ENCODE measurements around the gene ZDHHC14. TPM values are rescaled to one million over a fixed set of nuclear protein-coding genes. Genes with fewer than 3 reads are reported as not detected.

Gene ZDHHC14
- total and polyA plus RNA-seq, 7 donors: 2.4 to 12.6 (median 9.6) TPM

DNA sequence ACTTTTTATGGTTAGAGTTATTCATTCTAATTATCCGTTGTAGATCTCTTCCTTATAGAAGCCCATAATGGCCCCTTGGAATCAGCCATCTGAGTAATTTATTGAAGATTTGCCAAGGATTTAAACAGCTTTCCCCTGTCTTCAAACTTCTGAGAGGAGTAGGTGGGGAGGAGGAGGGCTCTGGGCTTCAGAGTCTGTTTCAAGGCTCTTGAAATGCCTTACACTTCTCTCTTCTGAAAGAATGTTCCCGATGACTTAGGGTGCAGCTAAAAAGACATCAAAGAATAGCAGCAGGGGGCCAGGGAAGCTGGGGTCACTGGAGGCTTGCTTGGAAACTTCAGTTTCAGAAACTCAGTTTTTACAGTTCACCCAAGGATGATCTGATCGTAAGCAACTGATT is 165.3 kb downstream of the ZDHHC14 start:
- no peak for DNase-seq
- H3K27me3 ChIP-seq: no peaks in the 10 kb centered on the region
- no peak for TF ChIP-seq POLR2AphosphoS5 (IDR thresholded peaks at IDR 0.05)
- TF ChIP-seq POLR2A (IDR thresholded peaks at IDR 0.05): no peak
- TF ChIP-seq, protein P1, sequence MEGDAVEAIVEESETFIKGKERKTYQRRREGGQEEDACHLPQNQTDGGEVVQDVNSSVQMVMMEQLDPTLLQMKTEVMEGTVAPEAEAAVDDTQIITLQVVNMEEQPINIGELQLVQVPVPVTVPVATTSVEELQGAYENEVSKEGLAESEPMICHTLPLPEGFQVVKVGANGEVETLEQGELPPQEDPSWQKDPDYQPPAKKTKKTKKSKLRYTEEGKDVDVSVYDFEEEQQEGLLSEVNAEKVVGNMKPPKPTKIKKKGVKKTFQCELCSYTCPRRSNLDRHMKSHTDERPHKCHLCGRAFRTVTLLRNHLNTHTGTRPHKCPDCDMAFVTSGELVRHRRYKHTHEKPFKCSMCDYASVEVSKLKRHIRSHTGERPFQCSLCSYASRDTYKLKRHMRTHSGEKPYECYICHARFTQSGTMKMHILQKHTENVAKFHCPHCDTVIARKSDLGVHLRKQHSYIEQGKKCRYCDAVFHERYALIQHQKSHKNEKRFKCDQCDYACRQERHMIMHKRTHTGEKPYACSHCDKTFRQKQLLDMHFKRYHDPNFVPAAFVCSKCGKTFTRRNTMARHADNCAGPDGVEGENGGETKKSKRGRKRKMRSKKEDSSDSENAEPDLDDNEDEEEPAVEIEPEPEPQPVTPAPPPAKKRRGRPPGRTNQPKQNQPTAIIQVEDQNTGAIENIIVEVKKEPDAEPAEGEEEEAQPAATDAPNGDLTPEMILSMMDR (IDR thresholded peaks at IDR 0.05): no peak
- TF ChIP-seq EP300 (IDR thresholded peaks at IDR 0.05): no peak
- no peak overlapping the region for H3K27ac ChIP-seq
- intact Hi-C loops (cut with DNase I): no loop called here
- H3K4me3 ChIP-seq: no peak overlapping the region
- no peaks in the 10 kb centered on the region for H3K9me3 ChIP-seq
- H3K36me3 ChIP-seq: no peaks in the 10 kb centered on the region
- WGBS, 2 donors: 54 to 68% methylated on average over 3 of the region's 3 CpGs
- no peaks in the 10 kb centered on the region for H3K4me1 ChIP-seq

DNA sequence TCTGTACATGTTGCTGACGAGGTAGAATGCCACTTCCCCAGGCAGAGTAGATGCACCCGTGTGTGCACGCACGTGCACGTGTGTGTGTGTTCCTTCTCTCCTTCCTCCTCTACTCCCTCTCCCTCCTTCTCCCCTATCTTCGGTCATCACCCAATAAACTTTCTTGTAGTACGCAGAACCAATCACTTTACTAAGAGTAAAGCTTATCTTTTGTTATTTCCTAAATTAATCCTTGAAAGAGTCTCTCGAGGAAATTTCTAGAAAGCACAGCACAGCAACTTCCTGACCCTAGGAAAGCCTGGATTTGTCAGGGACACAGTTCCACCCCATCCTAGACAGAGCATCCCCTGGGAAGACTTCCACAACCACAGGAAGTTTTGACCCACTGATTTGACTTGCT is 166.1 kb downstream of the ZDHHC14 start:
- WGBS, 2 donors: 92 to 94% methylated on average over 8 of the region's 8 CpGs
- no peaks in the 10 kb centered on the region for H3K4me1 ChIP-seq
- H3K27me3 ChIP-seq: no peaks in the 10 kb centered on the region
- TF ChIP-seq POLR2A (IDR thresholded peaks at IDR 0.05) (no peak), POLR2AphosphoS5 (IDR thresholded peaks at IDR 0.05) (no peak), EP300 (IDR thresholded peaks at IDR 0.05) (no peak)
- TF ChIP-seq, protein P1 (IDR thresholded peaks at IDR 0.05): no peak
- no peak overlapping the region for H3K4me3 ChIP-seq
- no peak overlapping the region for H3K27ac ChIP-seq
- DNase-seq: no peak
- H3K9me3 ChIP-seq: no peaks in the 10 kb centered on the region
- no peaks in the 10 kb centered on the region for H3K36me3 ChIP-seq
- intact Hi-C loops (cut with DNase I): no loop called here

DNA sequence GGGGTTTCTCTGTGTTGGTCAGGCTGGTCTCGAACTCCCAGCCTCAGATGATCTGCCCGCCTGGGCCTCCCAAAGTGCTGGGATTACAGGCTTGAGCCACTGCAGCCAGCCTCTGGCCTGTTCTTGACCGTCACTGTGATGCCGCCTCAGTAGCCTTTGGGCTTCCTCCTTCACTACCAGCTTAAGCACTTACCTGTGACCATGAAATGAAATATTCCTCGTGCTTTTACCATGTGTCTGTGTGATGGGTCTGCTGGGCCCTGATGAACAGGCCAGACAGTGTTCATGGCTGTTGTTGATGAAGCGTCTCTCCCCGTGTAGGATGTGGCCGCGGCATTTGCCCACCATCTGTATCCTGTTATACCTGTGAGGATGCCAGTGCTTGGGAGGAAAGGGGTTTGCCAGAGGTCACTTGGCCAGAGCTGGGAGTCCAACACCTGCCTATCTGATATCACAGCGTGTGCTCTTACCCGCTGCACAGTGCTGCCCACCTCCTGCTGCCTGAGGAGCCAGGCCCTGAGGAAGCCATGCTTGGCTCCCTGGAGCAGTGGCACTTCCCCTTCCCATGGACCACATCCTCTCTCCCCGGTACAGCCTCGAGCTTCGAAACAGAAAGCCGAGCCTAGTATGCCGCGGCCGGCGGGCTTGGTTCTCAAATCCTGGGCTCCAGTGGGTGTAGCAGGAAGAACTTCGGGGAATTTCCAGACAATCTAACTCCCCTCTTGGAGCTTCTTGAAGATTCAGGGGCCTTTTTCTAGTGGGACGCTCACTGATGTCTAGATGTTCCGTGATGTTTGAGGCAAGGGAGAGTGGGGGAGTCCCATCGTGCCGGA is 167.9 kb downstream of the ZDHHC14 start:
- WGBS, 2 donors: 63 to 85% methylated on average over 24 of the region's 24 CpGs
- H3K27ac ChIP-seq: no peak overlapping the region
- H3K36me3 ChIP-seq: no peaks in the 10 kb centered on the region
- intact Hi-C loops (cut with DNase I): no loop called here
- H3K27me3 ChIP-seq: no peaks in the 10 kb centered on the region
- no peaks in the 10 kb centered on the region for H3K4me1 ChIP-seq
- no peak overlapping the region for H3K4me3 ChIP-seq
- no peak for TF ChIP-seq EP300 (IDR thresholded peaks at IDR 0.05)
- TF ChIP-seq POLR2AphosphoS5 (IDR thresholded peaks at IDR 0.05): no peak
- no peak for TF ChIP-seq POLR2A (IDR thresholded peaks at IDR 0.05)
- TF ChIP-seq, protein P1 (IDR thresholded peaks at IDR 0.05): no peak
- no peaks in the 10 kb centered on the region for H3K9me3 ChIP-seq
- no peak for DNase-seq

DNA sequence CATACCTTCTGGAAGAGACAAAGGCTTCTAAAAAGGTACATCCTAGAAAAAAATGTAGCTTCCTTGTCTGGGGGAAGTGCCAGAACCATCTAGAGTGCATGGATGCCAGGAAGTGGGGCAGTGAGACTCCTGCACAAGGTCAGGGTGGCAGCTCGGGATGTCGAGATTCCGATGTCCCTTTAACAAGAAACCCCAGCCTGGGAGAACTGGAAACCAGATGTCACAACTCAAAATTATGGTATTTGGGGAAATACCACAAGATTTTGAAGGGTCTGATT is 168.4 kb downstream of the ZDHHC14 start:
- WGBS, 2 donors: 88 to 95% methylated on average over 3 of the region's 3 CpGs
- H3K27ac ChIP-seq: no peak overlapping the region
- no peak overlapping the region for H3K4me3 ChIP-seq
- no peaks in the 10 kb centered on the region for H3K27me3 ChIP-seq
- intact Hi-C loops (cut with DNase I): no loop called here
- H3K9me3 ChIP-seq: no peaks in the 10 kb centered on the region
- TF ChIP-seq POLR2A (IDR thresholded peaks at IDR 0.05) (no peak), EP300 (IDR thresholded peaks at IDR 0.05) (no peak), POLR2AphosphoS5 (IDR thresholded peaks at IDR 0.05) (no peak)
- TF ChIP-seq, protein P1 (IDR thresholded peaks at IDR 0.05): no peak
- no peak for DNase-seq
- no peaks in the 10 kb centered on the region for H3K4me1 ChIP-seq
- no peaks in the 10 kb centered on the region for H3K36me3 ChIP-seq
